ENCODE data around the gene BRIP1.
"Not testable (repeated sequence)": the region's sequence is repeated elsewhere in the genome, so short reads cannot be mapped to it uniquely, and the experiment has no call there.

Gene BRIP1

DNA sequence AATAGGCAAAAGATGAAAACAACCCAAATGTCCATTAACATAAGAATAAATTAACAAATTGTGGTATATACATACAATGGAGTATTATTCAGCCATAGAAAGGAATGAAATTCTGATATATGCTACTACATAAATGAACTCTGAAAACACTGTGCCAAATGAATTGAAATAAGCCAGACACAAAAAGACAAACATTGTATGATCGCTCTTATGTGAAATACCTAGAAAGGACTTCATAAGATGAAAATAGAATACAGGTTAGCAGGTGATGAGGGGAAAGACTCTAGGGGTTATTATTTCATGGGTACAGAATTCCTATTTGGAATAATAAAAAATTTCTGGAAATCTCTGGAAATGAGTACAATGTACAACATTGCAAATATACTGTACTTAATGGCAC, 80.2 kb downstream of the BRIP1 start:
- H3K27ac ChIP-seq, result no peak overlapping the region
- TF ChIP-seq, protein P1, sequence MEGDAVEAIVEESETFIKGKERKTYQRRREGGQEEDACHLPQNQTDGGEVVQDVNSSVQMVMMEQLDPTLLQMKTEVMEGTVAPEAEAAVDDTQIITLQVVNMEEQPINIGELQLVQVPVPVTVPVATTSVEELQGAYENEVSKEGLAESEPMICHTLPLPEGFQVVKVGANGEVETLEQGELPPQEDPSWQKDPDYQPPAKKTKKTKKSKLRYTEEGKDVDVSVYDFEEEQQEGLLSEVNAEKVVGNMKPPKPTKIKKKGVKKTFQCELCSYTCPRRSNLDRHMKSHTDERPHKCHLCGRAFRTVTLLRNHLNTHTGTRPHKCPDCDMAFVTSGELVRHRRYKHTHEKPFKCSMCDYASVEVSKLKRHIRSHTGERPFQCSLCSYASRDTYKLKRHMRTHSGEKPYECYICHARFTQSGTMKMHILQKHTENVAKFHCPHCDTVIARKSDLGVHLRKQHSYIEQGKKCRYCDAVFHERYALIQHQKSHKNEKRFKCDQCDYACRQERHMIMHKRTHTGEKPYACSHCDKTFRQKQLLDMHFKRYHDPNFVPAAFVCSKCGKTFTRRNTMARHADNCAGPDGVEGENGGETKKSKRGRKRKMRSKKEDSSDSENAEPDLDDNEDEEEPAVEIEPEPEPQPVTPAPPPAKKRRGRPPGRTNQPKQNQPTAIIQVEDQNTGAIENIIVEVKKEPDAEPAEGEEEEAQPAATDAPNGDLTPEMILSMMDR (conservative IDR thresholded peaks at IDR 0.05), result no peak

DNA sequence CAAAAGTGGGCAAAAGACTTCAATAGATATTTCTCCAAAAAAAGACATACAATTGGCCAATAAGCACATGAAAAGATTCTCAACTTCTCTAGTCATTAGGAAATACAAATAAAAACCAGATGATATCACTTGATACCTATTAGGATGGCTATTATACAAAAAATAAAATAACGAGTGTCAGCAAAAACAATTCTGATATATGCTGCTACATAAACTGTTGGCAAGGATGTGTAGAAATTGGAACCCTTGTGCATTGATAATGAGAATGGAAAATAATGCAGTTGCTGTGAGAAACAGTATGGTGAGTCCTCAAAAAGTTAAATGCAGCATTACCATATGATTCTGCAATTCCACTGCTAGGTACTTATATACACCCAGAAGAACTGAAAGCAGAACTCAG, 80.6 kb downstream of the BRIP1 start:
- H3K27ac ChIP-seq, result no peak overlapping the region
- TF ChIP-seq, protein P1 (conservative IDR thresholded peaks at IDR 0.05), result no peak

DNA sequence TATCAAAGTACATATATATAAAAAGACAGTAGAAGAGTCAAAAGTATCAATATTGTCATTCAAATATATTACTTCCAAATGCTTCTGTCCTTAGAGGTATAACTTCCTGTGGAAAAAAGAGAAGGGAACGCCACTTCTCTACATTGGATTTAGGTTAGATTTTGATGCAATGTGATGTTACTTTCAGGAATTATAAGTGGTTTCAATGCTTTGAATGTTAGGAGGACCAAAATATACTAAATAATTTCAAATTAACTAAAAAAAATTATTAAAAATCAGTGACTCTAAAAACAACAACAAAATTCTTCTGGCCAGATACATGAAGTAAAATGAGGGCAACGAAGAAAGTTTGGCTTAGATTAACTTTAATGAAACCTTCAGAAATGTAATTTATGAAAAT, 88.0 kb downstream of the BRIP1 start:
- TF ChIP-seq, protein P1 (conservative IDR thresholded peaks at IDR 0.05), result no peak
- H3K27ac ChIP-seq, result no peak overlapping the region

DNA sequence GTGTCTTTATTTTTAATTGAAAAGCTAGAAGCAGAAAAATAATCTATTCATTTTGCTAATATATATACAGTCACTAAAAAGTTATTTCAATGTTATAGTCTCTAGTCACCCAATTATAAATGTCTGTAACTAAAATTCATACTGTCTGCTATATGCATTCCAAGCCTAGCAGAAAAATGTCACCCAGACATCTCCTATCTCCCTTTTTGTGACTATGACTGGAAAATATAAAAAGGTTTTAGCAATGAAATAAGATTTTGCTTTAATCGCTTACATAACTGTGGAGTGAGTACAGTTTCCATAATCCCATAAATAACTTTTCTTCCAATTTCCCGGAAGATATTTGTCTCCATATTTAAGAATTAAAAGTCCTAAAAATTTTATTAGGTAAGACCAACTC, 88.6 kb downstream of the BRIP1 start:
- H3K27ac ChIP-seq, result no peak overlapping the region
- TF ChIP-seq, protein P1 (conservative IDR thresholded peaks at IDR 0.05), result no peak

DNA sequence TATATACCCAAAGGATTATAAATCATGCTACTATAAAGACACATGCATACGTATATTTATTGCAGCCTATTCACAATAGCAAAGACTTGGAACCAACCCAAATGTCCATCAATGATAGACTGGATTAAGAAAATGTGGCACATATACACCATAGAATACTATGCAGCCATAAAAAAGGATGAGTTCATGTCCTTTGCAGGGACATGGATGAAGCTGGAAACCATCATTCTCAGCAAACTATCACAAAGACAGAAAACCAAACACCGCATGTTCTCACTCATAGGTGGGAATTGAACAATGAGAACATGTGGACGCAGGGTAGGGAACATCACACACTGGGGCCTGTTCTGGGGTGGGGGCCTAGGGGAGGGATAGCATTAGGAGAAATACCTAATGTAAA, 89.2 kb downstream of the BRIP1 start:
- not testable (repeated sequence) for H3K27ac ChIP-seq

DNA sequence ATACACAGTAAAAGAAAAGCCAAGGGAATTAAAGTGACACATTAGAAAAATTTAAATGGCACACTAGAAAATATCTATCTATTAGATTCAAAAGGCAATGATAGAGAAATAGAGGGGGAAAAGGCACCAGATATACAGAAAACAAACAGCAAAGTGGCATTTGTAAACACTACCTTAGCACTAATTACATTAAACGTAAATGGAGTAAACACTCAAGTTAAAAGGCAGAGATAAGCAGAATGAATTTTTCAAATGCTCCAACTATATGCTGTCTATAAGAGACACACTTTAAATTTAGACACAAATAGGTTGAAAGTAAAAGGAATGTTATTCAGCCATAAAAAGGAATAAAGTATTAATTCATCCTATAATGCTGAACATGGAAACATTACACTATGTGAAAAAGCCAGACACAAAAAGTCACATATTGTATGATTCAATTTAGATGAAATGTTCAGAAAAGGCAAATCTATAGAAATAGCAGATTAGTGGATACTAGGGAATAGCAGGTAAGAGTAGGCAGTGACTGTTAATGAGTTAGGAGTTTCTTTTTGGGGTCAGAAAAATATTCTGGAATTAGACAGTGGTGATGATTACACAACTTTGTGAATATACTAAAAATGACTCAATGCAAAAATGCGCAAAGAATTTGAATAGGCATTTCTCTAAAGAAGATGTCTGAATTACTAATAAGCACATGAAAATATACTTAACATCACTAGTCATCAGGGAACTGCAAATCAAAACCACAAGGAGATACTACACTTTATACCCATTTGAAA, 92.4 kb downstream of the BRIP1 start:
- TF ChIP-seq, protein P1 (conservative IDR thresholded peaks at IDR 0.05), result no peak
- no peak overlapping the region for H3K27ac ChIP-seq

DNA sequence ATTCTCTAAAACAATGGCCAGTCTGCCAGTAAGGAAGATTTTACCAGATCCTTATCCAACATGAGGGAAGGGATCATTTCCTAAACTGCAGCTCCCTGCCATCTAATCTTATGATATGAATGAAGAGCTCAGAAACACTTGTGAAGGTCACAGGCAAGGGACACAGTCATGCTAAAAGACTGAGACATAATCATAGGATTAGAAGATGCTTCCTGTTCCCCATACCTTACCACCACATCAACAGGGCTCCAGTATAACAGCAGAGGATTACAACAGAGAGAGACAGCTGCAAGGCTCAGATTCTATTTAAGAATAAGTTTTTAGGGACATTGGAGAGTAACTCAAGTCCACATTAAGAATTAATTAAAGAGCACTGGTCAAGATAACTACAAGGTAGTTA, 93.3 kb downstream of the BRIP1 start:
- H3K27ac ChIP-seq, result no peak overlapping the region
- TF ChIP-seq, protein P1 (conservative IDR thresholded peaks at IDR 0.05), result no peak

DNA sequence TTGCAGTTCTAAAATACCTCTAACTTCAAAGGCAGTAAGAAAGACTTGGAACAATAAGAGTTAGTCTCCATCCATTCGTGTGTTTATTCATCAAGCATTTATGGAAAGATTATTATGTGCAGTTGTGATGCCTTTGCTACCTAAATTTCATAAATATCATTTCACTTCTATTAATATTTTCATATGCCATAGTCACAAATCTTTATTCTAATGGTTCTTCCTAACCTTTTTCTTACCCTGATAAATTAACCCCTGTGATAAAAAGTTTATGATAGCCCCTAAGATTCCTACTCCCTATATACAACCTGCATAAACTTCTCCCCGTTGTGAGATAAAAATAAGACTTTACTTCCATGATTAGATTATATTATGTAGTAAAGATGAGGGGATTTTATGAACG, 94.9 kb downstream of the BRIP1 start:
- TF ChIP-seq, protein P1 (conservative IDR thresholded peaks at IDR 0.05), result no peak
- H3K27ac ChIP-seq, result no peak overlapping the region

Measured in VCaP (cell line).